Activated CD4-positive, alpha-beta memory T cell treated with anti-CD3 and anti-CD28 coated beads, Interleukin-2, amount 10 ng/mL, durations not matched to agents 7 days and 5 days (primary cell): ENCODE measurements around the gene RAMAC. TPM values are rescaled to one million over a fixed set of nuclear protein-coding genes. Genes with fewer than 3 reads are reported as not detected.
A peak's percentile ranks its signal among the peaks of the same experiment; 100 is the strongest.
"Not testable (repeated sequence)": the region's sequence is repeated elsewhere in the genome, so short reads cannot be mapped to it uniquely, and the experiment has no call there.

Experiments
- CTCF ChIA-PET: fragments of 350-600 bp; sonication (Branson Sonifier 250); formaldehyde crosslinking; loops from one replicate; lab custom pipeline; 2021; ENCODE audit warnings: antibody characterized with exemption, inconsistent platforms; lab: Charles Lee
- POLR2A ChIA-PET: fragments of 350-600 bp; sonication (Branson Sonifier 250); formaldehyde crosslinking; loops from one replicate; lab custom pipeline; 2021; ENCODE audit warnings: antibody characterized with exemption; lab: Charles Lee
- DNase-seq: peaks from one replicate; pipeline ENCODE4 v3.0.0-alpha.2; 2020
- H3K27ac Mint-ChIP-seq: one replicate; pipeline ENCODE4 v1.8.0; 2021; ENCODE audit warnings: mild to moderate bottlenecking, mixed read lengths
- H3K27me3 Mint-ChIP-seq: one replicate; pipeline ENCODE4 v1.8.0; 2021; ENCODE audit warnings: mixed read lengths
- H3K36me3 Mint-ChIP-seq: one replicate; pipeline ENCODE4 v1.8.0; 2021; ENCODE audit warnings: low read depth, mixed read lengths
- H3K4me1 Mint-ChIP-seq: one replicate; pipeline ENCODE4 v1.8.0; 2021; ENCODE audit warnings: mixed read lengths
- H3K4me3 Mint-ChIP-seq: one replicate; pipeline ENCODE4 v1.8.0; 2021; ENCODE audit warnings: mild to moderate bottlenecking, mixed read lengths
- H3K9me3 Mint-ChIP-seq: one replicate; pipeline ENCODE4 v1.8.0; 2021; ENCODE audit warnings: mixed read lengths
- total RNA-seq, 2 experiments: library from RNA; stranded (reverse); gene quantifications; one replicate each; pipeline ENCODE4 v1.2.3, GENCODE V29; 2021

RAMAC gene
- total RNA-seq, 2 experiments from 2014 or later = 24.1 TPM

GRCh38 chr15:82999905-83000671 lies 14.1 kb downstream of the RAMAC start:
- H3K9me3 Mint-ChIP-seq = no peaks in the 10 kb centered on the region
- peaks cover 8% of the 10 kb centered on the region for H3K4me1 Mint-ChIP-seq
- H3K27ac Mint-ChIP-seq = no peak overlapping the region
- CTCF ChIA-PET = interaction anchor here (0.6 to 2.4 kb wide), 25 partner anchors 9 to 469 kb away, joined by 3 to 61 read pairs (median 3); partner anchors contain the start of genes C15orf40 and RAMAC
- DNase-seq = peak; percentile 44
- POLR2A ChIA-PET = interaction anchor here (0.8 to 2.6 kb wide), 7 partner anchors 11 to 460 kb away, joined by 3 to 18 read pairs (median 4); partner anchors contain the start of genes C15orf40 and RPS17
- peak overlapping the region; percentile 57 for H3K4me3 Mint-ChIP-seq
- H3K36me3 Mint-ChIP-seq = peaks cover 3% of the 10 kb centered on the region
- H3K27me3 Mint-ChIP-seq = no peaks in the 10 kb centered on the region

- DNase-seq, H3K27ac Mint-ChIP-seq, H3K4me1 Mint-ChIP-seq, H3K4me3 Mint-ChIP-seq, H3K36me3 Mint-ChIP-seq, H3K9me3 Mint-ChIP-seq, H3K27me3 Mint-ChIP-seq: not testable (repeated sequence)
- POLR2A ChIA-PET = interaction anchor here (1.0 to 2.6 kb wide), 6 partner anchors 10 to 460 kb away, joined by 3 to 18 read pairs (median 4); partner anchors contain the start of genes C15orf40 and RPS17
- CTCF ChIA-PET = interaction anchor here (0.8 to 2.4 kb wide), 17 partner anchors 9 to 470 kb away, joined by 3 to 61 read pairs (median 3); partner anchors contain the start of gene RAMAC
Measured at GRCh38 chr15:83000672-83001031, 14.6 kb downstream of the RAMAC start.

- no peaks in the 10 kb centered on the region for H3K27me3 Mint-ChIP-seq
- CTCF ChIA-PET = interaction anchor here (0.7 to 2.9 kb wide), 31 partner anchors 10 to 480 kb away, joined by 3 to 19 read pairs (median 4); partner anchors contain the start of genes BTBD1, RAMAC and RPS17
- H3K4me1 Mint-ChIP-seq = peaks cover 51% of the 10 kb centered on the region
- H3K9me3 Mint-ChIP-seq = no peaks in the 10 kb centered on the region
- peak overlapping the region; percentile 91 for H3K27ac Mint-ChIP-seq
- peak; percentile 88 for DNase-seq
- peak overlapping the region; percentile 91 for H3K4me3 Mint-ChIP-seq
- POLR2A ChIA-PET = interaction anchor here (0.7 to 3.3 kb wide), 19 partner anchors 11 to 470 kb away, joined by 3 to 20 read pairs (median 5); partner anchors contain the start of genes BTBD1, RAMAC, RPS17 and TM6SF1
- H3K36me3 Mint-ChIP-seq = peaks cover 33% of the 10 kb centered on the region
Measured at GRCh38 chr15:83010709-83011270, 24.8 kb downstream of the RAMAC start.

GRCh38 chr15:83011271-83012075 lies 25.5 kb downstream of the RAMAC start, which contains the start of gene C15orf40:
C15orf40 (minus strand) TSS chr15:83011639; CDS start chr15:83011607, 32 bp downstream.
- H3K4me1 Mint-ChIP-seq = peaks cover 51% of the 10 kb centered on the region
- H3K36me3 Mint-ChIP-seq = peaks cover 32% of the 10 kb centered on the region
- no peaks in the 10 kb centered on the region for H3K27me3 Mint-ChIP-seq

GRCh38 chr15:83012076-83012426 lies 26.0 kb downstream of the RAMAC start:
- CTCF ChIA-PET = interaction anchor here (0.7 to 2.9 kb wide), 15 partner anchors 12 to 472 kb away, joined by 3 to 19 read pairs (median 7); partner anchors contain the start of genes BTBD1, RAMAC and RPS17
- Mint-ChIP-seq H3K27me3 (no peaks in the 10 kb centered on the region), H3K27ac (peak overlapping the region; percentile 91), H3K36me3 (peaks cover 30% of the 10 kb centered on the region), H3K4me3 (peak overlapping the region; percentile 91), H3K4me1 (peaks cover 51% of the 10 kb centered on the region), H3K9me3 (no peaks in the 10 kb centered on the region)
- no peak for DNase-seq
- POLR2A ChIA-PET = interaction anchor here (0.6 to 3.3 kb wide), 17 partner anchors 9 to 472 kb away, joined by 3 to 20 read pairs (median 5); partner anchors contain the start of genes BTBD1, RAMAC, RPS17 and TM6SF1

More at GRCh38 chr15:83011271-83012075, 25.5 kb downstream of the RAMAC start, which contains the start of gene C15orf40:
- Mint-ChIP-seq H3K27ac (peak within 1 kb of the TSS; percentile 91), H3K4me3 (peak within 1 kb of the TSS; percentile 91), H3K9me3 (no peaks in the 10 kb centered on the region)
- DNase-seq = peak; percentile 86
- ChIA-PET POLR2A (interaction anchor here (0.6 to 3.3 kb wide), 21 partner anchors 9 to 471 kb away, joined by 3 to 20 read pairs (median 4); partner anchors contain the start of genes BTBD1, RAMAC, RPS17 and TM6SF1), CTCF (interaction anchor here (0.7 to 2.9 kb wide), 31 partner anchors 11 to 479 kb away, joined by 3 to 19 read pairs (median 4); partner anchors contain the start of genes BTBD1, RAMAC and RPS17)

- peaks cover 49% of the 10 kb centered on the region for H3K4me1 Mint-ChIP-seq
- H3K27ac Mint-ChIP-seq = no peak overlapping the region
- H3K9me3 Mint-ChIP-seq = no peaks in the 10 kb centered on the region
- peak overlapping the region; percentile 91 for H3K4me3 Mint-ChIP-seq
- DNase-seq = no peak
- POLR2A ChIA-PET = interaction anchor here (1.3 to 3.3 kb wide), 4 partner anchors 8 to 472 kb away, joined by 4 to 20 read pairs (median 20); partner anchors contain the start of genes RAMAC, RPS17 and WHAMM
- H3K36me3 Mint-ChIP-seq = peaks cover 32% of the 10 kb centered on the region
- no peaks in the 10 kb centered on the region for H3K27me3 Mint-ChIP-seq
- CTCF ChIA-PET = interaction anchor here (1.0 to 2.4 kb wide), 4 partner anchors 23 to 473 kb away, joined by 3 to 16 read pairs (median 10); partner anchors contain the start of gene RPS17
Measured at GRCh38 chr15:83012636-83013035, 26.6 kb downstream of the RAMAC start.

GRCh38 chr15:83014205-83014653 lies 28.2 kb downstream of the RAMAC start:
- peaks cover 36% of the 10 kb centered on the region for H3K36me3 Mint-ChIP-seq
- no peaks in the 10 kb centered on the region for H3K9me3 Mint-ChIP-seq
- no peak for DNase-seq
- peak overlapping the region; percentile 19 for H3K27ac Mint-ChIP-seq
- POLR2A ChIA-PET = interaction anchor here (1.0 to 1.2 kb wide), 3 partner anchors 28 to 52 kb away, joined by 3 to 5 read pairs (median 3); partner anchors contain the start of genes BTBD1 and RAMAC
- no peaks in the 10 kb centered on the region for H3K27me3 Mint-ChIP-seq
- H3K4me3 Mint-ChIP-seq = no peak overlapping the region
- peaks cover 47% of the 10 kb centered on the region for H3K4me1 Mint-ChIP-seq
- CTCF ChIA-PET = no interaction called here

- Mint-ChIP-seq H3K9me3 (no peaks in the 10 kb centered on the region), H3K4me3 (no peak overlapping the region), H3K36me3 (peaks cover 31% of the 10 kb centered on the region), H3K4me1 (peaks cover 36% of the 10 kb centered on the region), H3K27ac (no peak overlapping the region), H3K27me3 (no peaks in the 10 kb centered on the region)
- POLR2A ChIA-PET = no interaction called here
- CTCF ChIA-PET = no interaction called here
- DNase-seq = no peak
Measured at GRCh38 chr15:83015361-83015760, 29.4 kb downstream of the RAMAC start.

- Mint-ChIP-seq H3K36me3 (peaks cover 31% of the 10 kb centered on the region), H3K4me1 (peaks cover 26% of the 10 kb centered on the region), H3K27me3 (no peaks in the 10 kb centered on the region), H3K27ac (no peak overlapping the region), H3K9me3 (no peaks in the 10 kb centered on the region), H3K4me3 (no peak overlapping the region)
- ChIA-PET CTCF (no interaction called here), POLR2A (no interaction called here)
- no peak for DNase-seq
Measured at GRCh38 chr15:83016906-83017305, 30.9 kb downstream of the RAMAC start.

- Mint-ChIP-seq H3K27me3 (no peaks in the 10 kb centered on the region), H3K27ac (no peak overlapping the region), H3K4me3 (no peak overlapping the region), H3K4me1 (peaks cover 14% of the 10 kb centered on the region), H3K36me3 (peaks cover 31% of the 10 kb centered on the region), H3K9me3 (no peaks in the 10 kb centered on the region)
- POLR2A ChIA-PET = no interaction called here
- DNase-seq = no peak
- CTCF ChIA-PET = interaction anchor here (0.5 kb wide), 1 partner anchor 218 kb away, joined by 3 read pairs; no protein-coding TSS in a partner anchor
Measured at GRCh38 chr15:83018436-83018835, 32.4 kb downstream of the RAMAC start.

- CTCF ChIA-PET = interaction anchor here (0.7 kb wide), 1 partner anchor 8 kb away, joined by 3 read pairs; no protein-coding TSS in a partner anchor
- H3K27me3 Mint-ChIP-seq = no peaks in the 10 kb centered on the region
- peaks cover 56% of the 10 kb centered on the region for H3K36me3 Mint-ChIP-seq
- POLR2A ChIA-PET = no interaction called here
- H3K4me3 Mint-ChIP-seq = no peak overlapping the region
- DNase-seq = no peak
- no peaks in the 10 kb centered on the region for H3K9me3 Mint-ChIP-seq
- H3K27ac Mint-ChIP-seq = no peak overlapping the region
- H3K4me1 Mint-ChIP-seq = peaks cover 2% of the 10 kb centered on the region
Measured at GRCh38 chr15:83030021-83030420, 44.0 kb downstream of the RAMAC start.
